ENCODE measurements around the gene ALK. TPM values are rescaled to one million over a fixed set of nuclear protein-coding genes. Genes with fewer than 3 reads are reported as not detected.

Gene ALK
- total RNA-seq, 1 donor from 2014 or later: 0.14 TPM

DNA sequence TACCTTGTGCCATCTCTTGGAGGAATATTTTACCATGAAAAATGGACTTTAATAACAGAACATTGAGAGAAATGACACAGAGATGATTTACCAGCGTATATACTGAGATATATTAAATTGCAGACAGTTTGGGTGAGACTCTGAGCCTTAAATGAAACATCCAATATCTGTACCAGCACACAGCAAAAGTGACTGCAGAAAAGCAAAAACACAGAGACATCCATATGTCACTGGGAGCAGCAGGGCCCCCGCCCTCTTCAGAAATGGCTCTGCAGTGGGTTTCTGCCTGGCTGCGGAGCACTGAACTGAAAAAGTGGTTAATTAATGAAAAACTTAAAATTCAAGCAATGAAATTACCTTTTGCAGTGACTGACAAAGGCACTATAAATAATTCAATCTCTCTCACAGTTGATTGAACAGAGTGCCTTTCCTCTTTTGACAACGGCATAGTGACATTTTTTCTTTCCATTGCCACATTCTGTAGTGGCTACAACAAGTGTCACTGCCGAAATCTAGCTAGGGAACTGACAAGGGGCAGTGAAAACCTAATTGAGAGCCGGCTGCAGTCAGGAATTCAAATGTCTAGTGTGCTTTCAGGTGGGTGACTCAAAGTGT lies 353.4 kb downstream of the ALK start:
- H3K9me3 ChIP-seq (replicated peaks): no peaks in the 10 kb centered on the region
- H3K27ac ChIP-seq (replicated peaks): no peak overlapping the region
- H3K4me3 ChIP-seq: no peak overlapping the region
- no peak for TF ChIP-seq CTCF (IDR thresholded peaks at IDR 0.05; ENCODE audit: borderline replicate concordance)
- H3K36me3 ChIP-seq: no peaks in the 10 kb centered on the region
- DNase-seq: no peak
- peaks cover 31% of the 10 kb centered on the region for H3K27me3 ChIP-seq (ENCODE audit: low read depth)
- intact Hi-C loops (cut with micrococcal nuclease): no loop called here
- H3K4me1 ChIP-seq: no peaks in the 10 kb centered on the region

GRCh38 chr2:29563697-29564096 lies 357.7 kb downstream of the ALK start:
- peaks cover 11% of the 10 kb centered on the region for H3K27me3 ChIP-seq (ENCODE audit: low read depth)
- no peak overlapping the region for H3K27ac ChIP-seq (replicated peaks)
- no peaks in the 10 kb centered on the region for H3K9me3 ChIP-seq (replicated peaks)
- H3K4me1 ChIP-seq: no peaks in the 10 kb centered on the region
- TF ChIP-seq CTCF (IDR thresholded peaks at IDR 0.05; ENCODE audit: borderline replicate concordance): no peak
- no peak overlapping the region for H3K4me3 ChIP-seq
- intact Hi-C loops (cut with micrococcal nuclease): no loop called here
- DNase-seq: no peak
- H3K36me3 ChIP-seq: no peaks in the 10 kb centered on the region

DNA sequence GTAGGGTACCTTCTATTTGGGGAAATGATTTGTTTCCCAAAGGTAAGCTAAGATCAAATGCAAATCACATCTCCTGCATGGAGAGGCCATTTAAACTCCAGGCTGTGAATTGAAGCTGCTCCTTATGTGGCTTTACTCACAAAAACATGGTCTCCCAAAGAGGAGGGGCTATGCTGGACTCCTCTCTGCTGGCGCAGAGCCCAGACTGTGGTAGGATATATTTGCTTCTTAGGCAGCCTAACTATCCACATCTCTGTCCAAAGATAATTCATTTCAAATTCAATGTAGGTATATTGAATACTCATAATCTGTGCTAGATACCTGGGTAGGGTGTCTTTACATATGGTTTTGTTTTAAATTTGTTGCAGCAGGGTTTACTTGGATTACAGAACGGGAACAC lies 358.5 kb downstream of the ALK start:
- intact Hi-C loops (cut with micrococcal nuclease): no loop called here
- peaks cover 8% of the 10 kb centered on the region for H3K27me3 ChIP-seq (ENCODE audit: low read depth)
- H3K4me3 ChIP-seq: no peak overlapping the region
- no peaks in the 10 kb centered on the region for H3K36me3 ChIP-seq
- no peak for TF ChIP-seq CTCF (IDR thresholded peaks at IDR 0.05; ENCODE audit: borderline replicate concordance)
- DNase-seq: no peak
- H3K9me3 ChIP-seq (replicated peaks): no peaks in the 10 kb centered on the region
- no peak overlapping the region for H3K27ac ChIP-seq (replicated peaks)
- H3K4me1 ChIP-seq: no peaks in the 10 kb centered on the region

GRCh38 chr2:29562319-29562718 lies 359.1 kb downstream of the ALK start:
- DNase-seq: no peak
- Histone ChIP-seq H3K27ac (replicated peaks) (no peak overlapping the region), H3K4me1 (no peaks in the 10 kb centered on the region), H3K36me3 (no peaks in the 10 kb centered on the region), H3K4me3 (no peak overlapping the region), H3K9me3 (replicated peaks) (no peaks in the 10 kb centered on the region), H3K27me3 (ENCODE audit: low read depth) (peaks cover 12% of the 10 kb centered on the region)
- no peak for TF ChIP-seq CTCF (IDR thresholded peaks at IDR 0.05; ENCODE audit: borderline replicate concordance)
- intact Hi-C loops (cut with micrococcal nuclease): no loop called here

DNA sequence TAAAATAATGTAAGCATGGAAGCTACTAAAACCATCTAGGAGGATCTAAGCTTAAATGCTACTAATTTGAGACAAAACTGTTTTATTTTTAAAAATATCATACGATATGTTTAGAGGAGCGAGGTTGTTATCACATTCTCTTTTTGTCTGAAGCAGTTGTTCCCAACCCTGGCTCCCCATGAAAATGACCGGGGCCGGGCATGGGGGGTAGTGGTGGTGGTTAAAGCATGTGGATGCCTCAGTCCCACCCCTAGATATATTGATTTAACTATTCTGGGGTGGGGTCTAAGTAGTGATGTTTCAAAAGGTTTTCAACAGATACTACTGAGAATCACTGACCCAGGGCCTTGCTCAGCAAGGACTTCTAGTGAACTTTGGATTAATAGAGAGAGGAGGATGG lies 359.8 kb downstream of the ALK start:
- Histone ChIP-seq H3K4me1 (no peaks in the 10 kb centered on the region), H3K36me3 (no peaks in the 10 kb centered on the region), H3K27me3 (ENCODE audit: low read depth) (peaks cover 13% of the 10 kb centered on the region), H3K4me3 (no peak overlapping the region), H3K9me3 (replicated peaks) (no peaks in the 10 kb centered on the region), H3K27ac (replicated peaks) (no peak overlapping the region)
- intact Hi-C loops (cut with micrococcal nuclease): no loop called here
- no peak for TF ChIP-seq CTCF (IDR thresholded peaks at IDR 0.05; ENCODE audit: borderline replicate concordance)
- no peak for DNase-seq

All from left ventricle myocardium inferior (tissue), 1 donor.